ENCODE measurements around the gene FRMPD1.

Gene FRMPD1

DNA sequence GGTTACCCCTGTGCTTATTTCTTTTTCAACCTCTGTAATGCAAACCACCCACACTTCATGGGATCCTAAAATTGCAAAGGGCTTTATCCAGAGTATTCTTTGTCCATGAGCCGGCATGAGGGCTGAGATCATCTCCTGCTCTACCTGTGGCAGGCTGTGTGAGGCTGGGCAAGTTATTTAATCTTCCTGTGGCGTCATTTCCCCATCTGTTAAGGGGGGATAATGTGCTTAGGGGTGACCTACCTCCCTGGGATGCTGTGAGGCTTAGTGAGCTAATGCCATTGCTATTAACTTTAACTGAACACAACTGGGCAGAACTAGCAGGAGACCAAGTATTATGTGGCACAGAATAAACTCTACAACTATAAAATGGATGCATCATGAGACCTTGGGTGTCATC, 17.0 kb downstream of the FRMPD1 start:
- H3K27ac ChIP-seq = no peak overlapping the region
- no peak for TF ChIP-seq ZFX (IDR thresholded peaks at IDR 0.05; ENCODE audit: borderline replicate concordance)

- no peak overlapping the region for H3K27ac ChIP-seq
- TF ChIP-seq ZFX (IDR thresholded peaks at IDR 0.05; ENCODE audit: borderline replicate concordance) (no peak), CTCF (IDR thresholded peaks at IDR 0.05) (no peak)
These were observed 17.4 kb downstream of the FRMPD1 start for GRCh38 chr9:37668116-37668601.

DNA sequence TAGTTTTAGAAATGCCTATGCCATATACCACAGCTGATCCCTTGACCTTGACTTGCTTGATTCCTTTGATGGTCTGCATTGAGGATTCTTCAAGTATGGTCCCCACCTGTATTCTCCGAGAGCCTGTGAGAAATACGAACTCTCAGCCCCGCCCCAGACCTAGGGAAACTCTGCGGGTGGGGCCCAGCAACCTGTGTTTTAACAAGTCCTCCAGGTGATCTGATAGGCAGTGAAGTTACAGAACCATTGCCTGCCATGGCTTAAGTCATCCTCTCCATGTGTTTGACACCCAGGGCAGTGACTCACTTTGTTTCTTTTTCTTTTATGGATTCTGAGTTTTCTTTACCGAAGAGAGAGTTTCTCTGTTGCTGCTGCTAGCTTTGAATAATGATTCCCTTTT, 18.5 kb downstream of the FRMPD1 start:
- no peak overlapping the region for H3K27ac ChIP-seq
- no peak for TF ChIP-seq CTCF (IDR thresholded peaks at IDR 0.05)

DNA sequence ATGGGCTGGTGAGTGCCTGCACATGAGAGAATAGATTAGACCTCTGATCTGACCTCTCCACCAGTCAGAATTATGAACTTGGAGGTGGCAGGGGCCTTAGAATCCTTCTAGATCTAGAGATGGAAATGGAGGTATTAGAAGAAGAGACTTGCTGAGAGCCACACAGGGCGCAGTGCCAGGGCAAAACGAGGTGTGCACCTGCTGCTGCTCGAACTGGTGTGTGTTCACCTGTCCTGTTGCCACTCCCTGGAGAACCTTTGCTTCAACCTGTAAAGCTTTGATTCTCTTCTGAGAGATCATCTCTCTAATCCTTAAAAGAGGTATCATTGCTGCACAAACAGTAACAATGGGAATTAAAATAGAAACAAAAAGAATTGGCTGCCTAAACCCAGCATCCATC, 24.9 kb downstream of the FRMPD1 start:
- no peak overlapping the region for H3K27ac ChIP-seq
- TF ChIP-seq CTCF (IDR thresholded peaks at IDR 0.05) = no peak
- no peak for TF ChIP-seq ZFX (IDR thresholded peaks at IDR 0.05; ENCODE audit: borderline replicate concordance)

DNA sequence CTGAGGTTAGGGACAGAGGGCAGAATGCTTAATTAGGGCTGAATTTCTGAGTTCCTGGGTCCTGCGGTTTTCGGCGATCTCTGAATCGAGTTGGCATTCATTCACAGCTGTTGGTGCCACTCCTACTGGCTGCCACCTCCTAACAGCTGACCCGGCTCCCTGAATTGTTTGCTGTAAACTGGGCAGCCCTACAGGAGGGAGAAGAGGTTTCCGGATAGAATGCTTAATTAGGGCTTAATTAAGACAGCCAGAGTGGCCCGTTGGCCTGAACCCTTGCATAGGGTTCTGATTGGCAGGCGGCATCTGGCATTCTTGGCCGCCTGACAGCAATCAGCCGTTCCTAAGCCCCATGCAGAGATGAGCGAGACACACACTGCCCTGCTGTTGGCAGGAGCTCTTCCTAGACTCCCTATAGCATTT, 25.7 kb downstream of the FRMPD1 start:
- TF ChIP-seq ZFX (IDR thresholded peaks at IDR 0.05; ENCODE audit: borderline replicate concordance) (no peak), CTCF (IDR thresholded peaks at IDR 0.05) (no peak)
- no peak overlapping the region for H3K27ac ChIP-seq

DNA sequence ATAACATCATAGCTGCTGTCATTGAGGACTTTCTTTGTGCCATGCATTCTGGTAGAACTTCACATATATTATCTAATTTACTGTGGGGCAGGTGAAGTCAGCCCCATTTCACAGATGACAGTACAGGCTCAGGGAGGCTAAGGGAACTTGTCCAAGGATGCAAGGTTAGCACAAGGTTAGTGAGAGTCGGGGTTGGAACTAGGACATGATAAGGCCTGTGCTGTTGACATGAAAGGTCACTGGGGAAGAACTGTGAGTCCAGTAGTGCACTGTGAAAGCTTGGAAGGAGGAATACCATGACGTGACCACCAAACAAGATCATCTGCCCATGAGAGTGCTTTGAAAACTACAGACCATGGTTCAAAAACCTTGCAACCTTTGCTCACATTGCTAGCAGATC, 26.7 kb downstream of the FRMPD1 start:
- TF ChIP-seq CTCF (IDR thresholded peaks at IDR 0.05) = no peak
- no peak for TF ChIP-seq ZFX (IDR thresholded peaks at IDR 0.05; ENCODE audit: borderline replicate concordance)
- H3K27ac ChIP-seq = no peak overlapping the region

DNA sequence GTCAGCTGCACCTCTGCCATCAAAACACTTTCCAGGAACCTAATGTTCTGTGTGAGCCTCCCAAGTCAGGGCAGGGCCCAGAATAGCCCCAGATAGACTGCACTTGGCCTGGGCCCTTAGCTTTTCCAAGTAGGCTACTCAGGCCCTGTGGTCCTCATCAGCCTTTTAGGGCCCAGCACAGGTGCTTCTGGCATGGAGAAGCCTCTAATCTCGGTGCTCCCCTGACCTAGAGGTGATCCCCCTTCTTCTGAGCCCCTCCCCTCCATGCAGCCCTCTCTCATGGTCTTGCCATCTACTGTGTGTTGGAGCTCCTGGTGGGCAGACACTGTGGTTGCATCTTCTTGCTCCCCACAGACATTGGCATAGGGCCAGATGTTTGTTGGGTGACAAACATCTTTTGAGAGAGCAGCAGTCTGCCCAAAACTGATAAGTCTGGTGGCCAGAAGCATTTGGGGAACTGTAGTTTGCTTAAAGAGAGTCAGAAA, 28.1 kb downstream of the FRMPD1 start:
- H3K27ac ChIP-seq = no peak overlapping the region
- TF ChIP-seq ZFX (IDR thresholded peaks at IDR 0.05; ENCODE audit: borderline replicate concordance) = no peak
- TF ChIP-seq CTCF (IDR thresholded peaks at IDR 0.05) = no peak

Measured in 22Rv1 (cell line).